ENCODE data around the gene PRKCE.

DNA sequence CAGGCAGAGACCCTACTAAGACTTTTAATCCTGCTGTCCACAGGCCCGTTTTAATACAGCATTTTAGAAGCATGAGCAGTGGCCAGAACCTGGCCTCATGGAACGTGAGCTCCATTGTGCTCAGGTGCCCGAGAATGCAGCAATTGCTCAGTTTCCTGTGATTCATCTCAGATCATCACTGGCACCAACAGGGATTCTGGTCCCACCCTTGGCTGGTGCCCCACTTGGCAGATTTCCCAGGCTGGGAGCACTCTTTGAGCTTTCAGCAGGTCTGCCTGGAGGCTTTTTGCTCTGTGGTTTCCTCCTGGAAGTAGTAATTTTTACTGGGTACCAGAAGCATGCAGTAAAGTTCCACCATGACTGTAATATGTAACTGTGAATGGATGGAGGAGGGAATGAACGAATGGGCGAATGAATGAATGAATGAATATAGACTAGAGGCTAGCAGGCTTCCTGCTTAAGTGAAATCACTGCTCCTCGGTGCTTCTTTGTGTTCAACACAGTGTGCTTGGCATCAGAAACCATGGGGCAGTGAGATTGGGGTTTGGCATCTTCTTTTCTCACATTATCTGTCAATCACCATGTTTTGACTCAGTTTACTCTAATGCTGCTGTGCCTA, 312.9 kb downstream of the PRKCE start:
- TF ChIP-seq, protein P1, sequence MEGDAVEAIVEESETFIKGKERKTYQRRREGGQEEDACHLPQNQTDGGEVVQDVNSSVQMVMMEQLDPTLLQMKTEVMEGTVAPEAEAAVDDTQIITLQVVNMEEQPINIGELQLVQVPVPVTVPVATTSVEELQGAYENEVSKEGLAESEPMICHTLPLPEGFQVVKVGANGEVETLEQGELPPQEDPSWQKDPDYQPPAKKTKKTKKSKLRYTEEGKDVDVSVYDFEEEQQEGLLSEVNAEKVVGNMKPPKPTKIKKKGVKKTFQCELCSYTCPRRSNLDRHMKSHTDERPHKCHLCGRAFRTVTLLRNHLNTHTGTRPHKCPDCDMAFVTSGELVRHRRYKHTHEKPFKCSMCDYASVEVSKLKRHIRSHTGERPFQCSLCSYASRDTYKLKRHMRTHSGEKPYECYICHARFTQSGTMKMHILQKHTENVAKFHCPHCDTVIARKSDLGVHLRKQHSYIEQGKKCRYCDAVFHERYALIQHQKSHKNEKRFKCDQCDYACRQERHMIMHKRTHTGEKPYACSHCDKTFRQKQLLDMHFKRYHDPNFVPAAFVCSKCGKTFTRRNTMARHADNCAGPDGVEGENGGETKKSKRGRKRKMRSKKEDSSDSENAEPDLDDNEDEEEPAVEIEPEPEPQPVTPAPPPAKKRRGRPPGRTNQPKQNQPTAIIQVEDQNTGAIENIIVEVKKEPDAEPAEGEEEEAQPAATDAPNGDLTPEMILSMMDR (IDR thresholded peaks at IDR 0.05): no peak
- TF ChIP-seq, protein P2, sequence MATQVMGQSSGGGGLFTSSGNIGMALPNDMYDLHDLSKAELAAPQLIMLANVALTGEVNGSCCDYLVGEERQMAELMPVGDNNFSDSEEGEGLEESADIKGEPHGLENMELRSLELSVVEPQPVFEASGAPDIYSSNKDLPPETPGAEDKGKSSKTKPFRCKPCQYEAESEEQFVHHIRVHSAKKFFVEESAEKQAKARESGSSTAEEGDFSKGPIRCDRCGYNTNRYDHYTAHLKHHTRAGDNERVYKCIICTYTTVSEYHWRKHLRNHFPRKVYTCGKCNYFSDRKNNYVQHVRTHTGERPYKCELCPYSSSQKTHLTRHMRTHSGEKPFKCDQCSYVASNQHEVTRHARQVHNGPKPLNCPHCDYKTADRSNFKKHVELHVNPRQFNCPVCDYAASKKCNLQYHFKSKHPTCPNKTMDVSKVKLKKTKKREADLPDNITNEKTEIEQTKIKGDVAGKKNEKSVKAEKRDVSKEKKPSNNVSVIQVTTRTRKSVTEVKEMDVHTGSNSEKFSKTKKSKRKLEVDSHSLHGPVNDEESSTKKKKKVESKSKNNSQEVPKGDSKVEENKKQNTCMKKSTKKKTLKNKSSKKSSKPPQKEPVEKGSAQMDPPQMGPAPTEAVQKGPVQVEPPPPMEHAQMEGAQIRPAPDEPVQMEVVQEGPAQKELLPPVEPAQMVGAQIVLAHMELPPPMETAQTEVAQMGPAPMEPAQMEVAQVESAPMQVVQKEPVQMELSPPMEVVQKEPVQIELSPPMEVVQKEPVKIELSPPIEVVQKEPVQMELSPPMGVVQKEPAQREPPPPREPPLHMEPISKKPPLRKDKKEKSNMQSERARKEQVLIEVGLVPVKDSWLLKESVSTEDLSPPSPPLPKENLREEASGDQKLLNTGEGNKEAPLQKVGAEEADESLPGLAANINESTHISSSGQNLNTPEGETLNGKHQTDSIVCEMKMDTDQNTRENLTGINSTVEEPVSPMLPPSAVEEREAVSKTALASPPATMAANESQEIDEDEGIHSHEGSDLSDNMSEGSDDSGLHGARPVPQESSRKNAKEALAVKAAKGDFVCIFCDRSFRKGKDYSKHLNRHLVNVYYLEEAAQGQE (IDR thresholded peaks at IDR 0.05; ENCODE audit: insufficient read depth in 1 of 2, low read depth in 2 of 2, low read length in 1 of 2): no peak
- TF ChIP-seq POLR2AphosphoS5 (IDR thresholded peaks at IDR 0.05; ENCODE audit: low read depth, low read length): peak; percentile 70; the same call in 1 of the 2 replicates
